Fibroblast of skin of abdomen (primary cell): Measurements from ENCODE around the gene OR52B6. TPM values are rescaled to one million over a fixed set of nuclear protein-coding genes. Genes with fewer than 3 reads are reported as not detected.
"Not testable (repeated sequence)": the region's sequence is repeated elsewhere in the genome, so short reads cannot be mapped to it uniquely, and the experiment has no call there.

ENCODE experiments used
- DNase-seq: peaks from one replicate; pipeline ENCODE4 v3.0.0-alpha.2; 2013
- polyA plus RNA-seq, 2 experiments: library from polyadenylated mRNA; unstranded; fragments of 120-200 nt; gene quantifications; one replicate each; pipeline ENCODE4 v1.2.1, GENCODE V29; 2013; ENCODE audit not compliant: insufficient read length in 2 of 2

OR52B6 gene, protein sequence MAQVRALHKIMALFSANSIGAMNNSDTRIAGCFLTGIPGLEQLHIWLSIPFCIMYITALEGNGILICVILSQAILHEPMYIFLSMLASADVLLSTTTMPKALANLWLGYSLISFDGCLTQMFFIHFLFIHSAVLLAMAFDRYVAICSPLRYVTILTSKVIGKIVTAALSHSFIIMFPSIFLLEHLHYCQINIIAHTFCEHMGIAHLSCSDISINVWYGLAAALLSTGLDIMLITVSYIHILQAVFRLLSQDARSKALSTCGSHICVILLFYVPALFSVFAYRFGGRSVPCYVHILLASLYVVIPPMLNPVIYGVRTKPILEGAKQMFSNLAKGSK
- not detected for polyA plus RNA-seq (2013, experiment 1 of 2; ENCODE audit: insufficient read length)
- polyA plus RNA-seq (2013, experiment 2 of 2; ENCODE audit: insufficient read length) = not detected

DNA sequence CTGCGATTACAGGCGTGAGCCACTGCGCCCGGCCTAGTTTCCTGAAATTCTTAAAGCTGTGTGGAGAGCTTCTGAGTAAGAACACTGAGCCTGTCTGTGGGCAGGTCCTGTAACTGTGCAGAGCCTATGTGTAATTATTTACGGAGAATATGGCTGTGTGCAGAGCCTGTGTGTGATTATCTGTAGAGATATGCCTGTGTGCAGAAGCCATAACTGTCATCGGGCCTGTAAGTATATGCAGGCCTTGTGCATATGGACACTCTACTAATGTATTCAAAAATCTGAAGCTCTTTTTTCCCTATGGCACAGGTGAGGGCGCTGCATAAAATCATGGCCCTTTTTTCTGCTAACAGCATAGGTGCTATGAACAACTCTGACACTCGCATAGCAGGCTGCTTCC, at the start of gene OR52B6:
Gene OR52B6 (plus strand): TSS at position 301 of the 400 bp plus-strand sequence. CDS start 0 bp downstream, at position 301.
- no peak for DNase-seq

DNA sequence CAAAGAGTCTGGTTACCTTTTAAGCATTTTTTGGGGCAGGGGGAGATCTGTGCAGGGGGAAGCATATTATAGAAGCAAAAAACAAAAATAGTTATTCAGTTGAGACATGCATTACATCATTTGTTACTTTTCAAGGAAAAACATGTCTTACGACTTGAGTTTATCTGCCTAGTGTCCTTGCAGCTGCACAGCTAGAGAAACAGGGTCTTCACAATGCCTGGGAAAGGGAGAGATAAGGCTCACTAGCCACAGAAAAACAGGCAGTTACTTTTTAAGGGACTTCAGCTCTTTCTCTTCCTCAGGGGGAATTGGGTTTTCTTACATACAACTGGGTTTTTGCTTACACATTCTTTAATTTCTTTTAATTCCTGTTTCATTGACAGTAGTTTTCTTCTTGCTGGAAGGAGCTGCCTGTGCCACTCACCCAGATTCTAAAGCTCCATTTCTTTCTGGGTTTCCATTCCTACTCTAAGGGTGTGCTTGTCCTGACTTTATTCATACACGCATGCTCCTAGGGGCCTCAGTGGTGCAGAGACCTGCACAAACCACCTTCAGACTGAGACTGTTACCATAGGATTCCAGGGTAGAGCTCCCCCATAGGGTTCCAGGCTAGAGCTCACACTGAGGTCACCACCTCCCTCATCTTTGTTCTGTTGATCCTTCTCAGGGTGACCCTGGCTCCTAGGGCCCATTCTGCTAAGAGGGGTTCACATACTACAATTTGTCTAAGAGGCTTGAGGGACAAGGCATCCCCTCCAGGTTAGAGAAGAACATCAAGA, 49.4 kb upstream of the OR52B6 start:
- DNase-seq = no peak

DNA sequence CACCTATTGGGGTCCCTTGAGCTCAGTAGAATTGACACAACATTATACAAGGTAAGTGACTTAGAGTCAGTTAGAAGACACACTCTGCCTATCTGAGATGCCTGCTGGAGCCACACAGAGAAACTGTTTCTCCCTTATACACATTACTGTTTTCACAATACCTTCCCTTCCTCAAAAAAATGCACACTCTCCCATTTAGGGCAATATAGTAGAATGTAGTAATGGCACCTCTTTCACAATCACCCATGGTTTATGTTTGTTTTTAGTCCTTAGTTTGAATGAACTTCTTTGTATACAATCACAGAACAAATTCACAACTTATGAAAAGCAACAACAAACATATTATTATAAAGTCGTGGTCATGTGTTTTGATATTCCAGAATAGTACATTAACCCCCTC, 46.6 kb upstream of the OR52B6 start:
- DNase-seq = no peak

DNA sequence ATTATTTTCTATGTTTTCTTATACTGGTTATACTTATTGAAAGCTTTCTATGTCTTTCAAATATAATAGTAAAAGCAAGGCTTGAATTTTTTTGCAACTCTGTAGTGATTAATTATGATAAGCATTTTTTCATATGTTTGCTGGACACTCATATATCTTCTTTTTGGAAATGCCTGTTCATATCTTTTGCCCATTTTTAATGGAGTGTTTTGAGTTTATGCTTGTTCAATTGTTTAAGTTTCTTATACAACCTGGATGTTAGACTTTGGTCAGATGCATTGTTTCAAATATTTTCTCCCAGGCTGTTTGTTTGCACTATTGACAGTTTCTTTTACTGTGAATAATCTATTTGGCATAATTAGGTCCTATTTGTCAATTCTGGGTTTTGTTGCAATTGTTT, 44.2 kb upstream of the OR52B6 start:
- DNase-seq = no peak

DNA sequence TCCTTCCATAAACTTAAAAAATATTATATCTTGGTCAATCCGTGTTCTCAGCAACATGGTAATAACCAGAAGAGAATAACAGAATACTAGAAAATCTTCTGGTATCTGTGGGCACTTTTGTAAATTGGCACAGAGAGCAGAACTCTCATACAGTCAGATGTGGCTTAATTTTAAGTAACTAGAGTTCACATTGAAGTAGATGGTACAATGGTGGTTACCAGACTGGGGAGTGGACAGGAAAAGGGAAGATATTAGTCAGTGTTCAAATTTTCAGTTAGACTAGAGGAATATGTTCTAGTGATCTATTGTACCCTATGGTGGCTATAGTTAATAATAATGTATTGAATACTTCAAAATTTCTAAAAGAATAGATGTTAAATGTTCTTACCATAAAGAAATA, 39.2 kb upstream of the OR52B6 start:
- DNase-seq = no peak

DNA sequence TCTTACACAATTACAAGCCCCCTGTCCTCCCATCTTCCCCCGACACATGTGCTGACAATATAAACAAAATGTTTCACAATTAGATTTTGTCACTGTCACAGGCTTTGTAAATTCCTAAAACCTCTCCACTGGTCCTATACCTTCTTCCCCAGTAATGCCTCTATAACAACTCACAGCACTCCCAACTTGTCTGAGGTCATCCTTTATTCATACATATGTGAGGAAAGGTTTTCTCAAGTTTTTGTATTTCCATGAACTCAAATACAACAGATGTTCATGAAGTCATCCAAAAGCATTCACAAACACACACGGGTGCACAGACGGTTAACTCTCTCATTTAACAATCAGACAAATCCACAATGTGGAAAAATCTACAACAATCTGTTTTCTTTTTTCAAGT, 34.2 kb upstream of the OR52B6 start:
- DNase-seq = peak; percentile 20

DNA sequence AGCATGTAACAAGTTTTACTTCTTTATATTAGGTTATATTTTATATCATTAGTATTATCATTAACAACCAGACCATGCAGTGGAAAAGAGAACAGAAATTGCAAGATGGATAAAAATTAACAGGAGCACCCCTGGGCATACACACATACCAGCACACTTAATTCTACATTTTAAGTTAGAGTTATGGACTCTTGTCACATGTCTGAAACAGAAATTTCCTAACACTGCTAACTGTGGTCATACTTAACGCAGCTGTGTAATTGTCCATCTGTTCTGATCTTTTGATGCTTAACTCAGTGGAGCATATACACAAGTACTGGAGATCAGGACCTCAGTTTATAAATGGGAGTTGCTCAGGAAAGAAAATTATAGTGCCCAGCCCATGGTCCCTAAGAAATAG, 32.7 kb upstream of the OR52B6 start:
- no peak for DNase-seq

DNA sequence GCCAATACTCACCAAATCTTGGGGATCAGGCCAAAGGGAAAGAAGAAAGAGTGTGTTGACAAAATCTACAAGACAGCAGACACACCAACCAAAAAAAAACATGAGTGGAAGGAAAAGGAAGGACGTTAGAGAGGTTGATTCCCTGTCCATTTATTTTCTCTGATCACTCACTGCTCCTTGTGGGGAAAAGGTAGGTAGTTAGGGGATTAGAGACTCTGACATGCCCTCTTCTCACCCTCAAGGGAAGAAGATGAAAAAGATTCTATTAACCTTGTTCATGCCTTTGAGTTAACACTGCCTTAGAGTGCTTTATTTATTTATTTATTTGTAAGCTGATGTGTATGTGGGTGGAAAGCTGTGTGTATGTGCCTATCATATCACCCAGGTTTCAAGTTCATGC, 32.2 kb upstream of the OR52B6 start, which contains the start of gene OR52H1:
Gene OR52H1 (minus strand): TSS at position 101 of the 400 bp plus-strand sequence. CDS start 3,035 bp downstream, outside the sequence.
- DNase-seq = no peak

DNA sequence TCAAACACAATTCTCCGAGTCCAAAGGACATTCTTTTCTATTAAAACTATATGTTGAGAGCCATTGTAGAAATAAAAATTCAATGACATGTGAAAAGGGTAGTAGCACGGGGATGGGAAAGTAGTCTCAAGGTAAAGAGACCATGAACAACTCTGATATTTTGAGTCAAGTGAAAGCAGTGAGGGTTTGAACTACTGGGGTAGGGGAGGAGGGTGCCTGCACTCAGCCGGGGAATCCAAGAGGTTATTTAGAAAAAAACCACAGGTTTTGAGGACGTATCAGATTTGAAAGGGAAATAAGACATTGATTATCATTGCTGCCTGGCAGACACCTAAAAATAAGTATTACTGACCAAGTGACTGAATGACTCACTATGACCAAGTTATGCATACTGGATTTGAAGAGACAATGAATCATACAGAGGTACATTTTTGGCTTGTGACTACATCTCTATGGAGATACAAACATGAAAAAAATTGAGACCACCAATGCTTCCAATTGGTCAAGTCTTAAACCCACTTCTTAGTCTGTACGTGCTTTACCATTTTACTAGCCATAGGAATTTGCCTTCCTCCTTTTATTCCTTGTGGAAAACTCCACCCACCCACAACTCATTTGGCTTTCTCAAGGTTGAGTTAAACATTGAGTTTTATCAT, 30.1 kb upstream of the OR52B6 start:
- DNase-seq = peak; percentile 95

DNA sequence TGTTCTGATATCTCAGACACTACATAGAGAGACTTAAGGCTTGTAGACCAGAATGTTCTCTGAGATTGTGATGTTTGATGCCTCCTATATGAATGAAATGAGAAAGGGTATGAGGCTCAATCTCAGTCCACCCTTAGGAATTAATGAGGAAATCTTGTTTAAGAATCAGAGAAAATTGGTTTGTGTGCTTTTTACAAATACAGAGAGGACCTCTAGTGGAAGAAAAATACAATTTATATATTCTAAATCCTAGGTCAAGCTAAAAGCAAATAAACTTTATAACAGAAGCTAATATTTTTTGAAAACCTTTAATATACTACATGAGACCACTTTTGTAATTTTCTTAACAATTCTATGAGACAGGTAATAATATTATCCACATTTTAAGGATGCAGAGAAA, 27.3 kb upstream of the OR52B6 start:
- peak; percentile 4 for DNase-seq

DNA sequence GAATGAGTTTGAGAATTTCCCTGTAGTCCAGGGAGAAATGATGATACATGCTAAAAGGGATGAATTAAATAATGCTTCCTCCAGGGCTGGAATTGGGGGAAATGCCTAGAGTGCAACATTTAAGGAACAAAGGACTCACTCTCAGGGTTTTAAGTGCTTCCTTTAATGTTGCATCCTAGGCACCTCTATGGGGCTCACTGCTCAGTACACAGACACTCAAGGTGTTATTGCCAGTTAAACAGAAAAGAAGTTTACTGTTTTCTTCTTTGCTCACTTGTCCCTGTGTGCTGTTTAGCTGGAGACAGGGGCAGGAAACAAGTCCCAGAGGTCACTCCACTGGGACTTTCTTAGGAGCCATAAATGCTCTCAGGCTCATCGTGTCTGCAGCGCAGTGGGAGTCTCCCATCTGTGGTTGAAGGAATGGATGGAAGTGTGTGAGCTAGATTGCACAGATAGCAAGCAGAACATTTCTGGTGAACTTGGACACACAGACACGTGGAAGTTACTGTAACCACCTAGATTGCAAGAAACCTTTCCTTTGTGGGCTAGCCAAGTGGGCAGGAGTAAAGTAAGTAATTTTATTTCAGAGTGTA, 24.0 kb upstream of the OR52B6 start:
- no peak for DNase-seq

DNA sequence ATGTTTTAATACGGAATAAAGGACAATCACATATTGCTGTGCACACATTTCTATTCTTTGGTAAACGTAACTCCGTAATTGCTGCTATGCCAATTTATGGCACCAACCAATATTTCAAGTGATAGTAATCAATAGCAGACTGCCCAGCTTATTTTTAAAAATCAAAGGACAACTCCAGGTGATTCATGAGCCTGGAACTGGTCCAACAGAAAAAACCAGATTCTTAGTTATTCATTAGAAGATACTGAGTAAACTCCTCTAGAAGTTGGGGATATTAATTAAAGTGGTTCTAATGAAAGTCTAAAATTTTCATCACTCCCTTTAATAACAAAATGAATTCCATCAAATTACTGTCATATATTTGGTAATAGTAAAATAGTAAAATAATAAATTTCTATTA, 22.9 kb upstream of the OR52B6 start:
- DNase-seq = no peak

DNA sequence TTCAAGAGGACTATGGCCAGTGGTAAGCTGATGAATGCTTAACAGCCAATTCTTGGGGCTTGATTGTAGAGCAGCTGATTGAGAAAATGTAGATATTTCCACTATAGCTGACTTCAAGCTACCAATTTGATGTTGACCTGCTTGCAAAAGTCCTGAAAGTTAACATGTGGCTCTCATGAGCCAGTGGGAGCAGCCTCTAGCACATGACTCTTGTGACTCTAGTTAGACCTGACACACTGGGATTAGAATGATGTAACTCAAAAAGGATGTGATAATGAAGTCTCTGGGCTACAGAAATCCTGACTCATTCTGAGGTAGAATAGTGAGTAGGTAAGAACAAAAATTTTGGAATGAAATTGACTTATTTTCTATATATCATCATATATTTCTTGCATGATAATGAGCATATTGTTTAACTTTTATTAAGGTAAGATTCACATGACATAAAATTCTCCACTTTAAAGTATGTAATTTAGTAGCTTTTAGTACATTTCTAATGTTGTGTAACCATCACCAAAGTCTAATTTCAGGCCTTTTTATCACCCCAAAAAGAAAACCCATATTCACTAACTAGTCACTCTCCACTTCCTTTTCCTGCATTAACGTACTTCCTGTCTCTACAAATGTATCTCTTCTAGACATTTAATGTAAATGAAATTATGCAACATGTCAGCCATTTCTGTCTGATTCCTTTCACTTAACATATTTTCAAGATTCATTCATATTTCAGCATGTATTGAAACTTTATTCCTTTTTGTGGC, 16.2 kb upstream of the OR52B6 start:
- DNase-seq = peak; percentile 15

DNA sequence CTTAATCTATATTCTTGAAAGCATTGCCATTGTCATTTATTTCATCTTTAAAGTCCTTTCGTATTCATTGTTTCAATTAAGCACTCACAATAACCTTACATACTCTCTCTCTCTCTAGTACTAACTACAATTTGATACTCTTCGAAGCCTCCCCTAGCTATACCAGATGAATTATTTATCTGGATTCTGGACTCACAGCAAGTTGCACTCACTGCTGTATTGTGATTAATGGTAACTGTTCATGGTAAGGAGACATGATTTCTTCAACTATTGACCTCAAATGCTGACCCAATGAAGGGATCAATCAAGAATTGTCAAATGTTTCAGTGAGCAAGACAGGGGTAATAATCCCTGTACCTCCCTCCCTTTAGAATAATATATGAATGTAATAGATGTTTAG, 6.0 kb upstream of the OR52B6 start:
- no peak for DNase-seq

DNA sequence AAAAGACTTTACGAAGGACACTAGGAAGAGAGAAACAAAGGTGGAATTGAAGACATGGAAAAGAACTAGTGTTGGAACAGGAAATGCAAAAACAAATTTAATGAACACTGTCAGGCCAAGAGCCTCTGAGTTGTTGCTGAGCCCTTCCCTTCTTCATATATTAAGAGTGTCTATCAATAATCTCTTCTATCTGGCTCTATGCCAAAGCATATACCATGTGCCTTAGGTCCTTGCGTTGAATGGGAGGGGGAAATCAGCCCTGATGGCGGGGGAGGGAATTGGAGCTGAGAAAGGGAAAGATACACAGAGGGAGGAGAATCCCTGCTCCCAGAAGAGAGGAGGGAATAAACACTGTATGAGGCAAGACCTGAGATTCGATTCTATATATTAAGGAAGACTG, 5.5 kb upstream of the OR52B6 start:
- DNase-seq = no peak

DNA sequence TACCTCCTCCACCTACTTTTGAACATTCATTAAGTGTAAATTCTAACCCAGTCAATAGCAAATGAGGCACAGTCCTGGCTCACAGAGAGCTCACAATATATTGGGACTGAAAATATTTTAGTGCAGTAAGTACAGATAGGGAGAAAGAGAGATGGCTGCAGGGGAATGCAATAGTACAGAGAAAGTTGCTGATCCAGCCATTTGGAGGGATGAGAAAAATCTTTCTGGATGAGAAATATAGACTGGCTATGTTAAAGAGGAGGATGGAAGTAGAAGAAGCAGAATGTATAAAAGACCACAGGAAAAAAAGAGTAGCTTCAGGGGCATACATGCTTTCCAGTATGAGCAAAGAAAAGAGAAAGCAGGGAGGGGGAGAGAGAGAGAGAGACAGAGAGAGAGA, 3.6 kb upstream of the OR52B6 start:
- no peak for DNase-seq

DNA sequence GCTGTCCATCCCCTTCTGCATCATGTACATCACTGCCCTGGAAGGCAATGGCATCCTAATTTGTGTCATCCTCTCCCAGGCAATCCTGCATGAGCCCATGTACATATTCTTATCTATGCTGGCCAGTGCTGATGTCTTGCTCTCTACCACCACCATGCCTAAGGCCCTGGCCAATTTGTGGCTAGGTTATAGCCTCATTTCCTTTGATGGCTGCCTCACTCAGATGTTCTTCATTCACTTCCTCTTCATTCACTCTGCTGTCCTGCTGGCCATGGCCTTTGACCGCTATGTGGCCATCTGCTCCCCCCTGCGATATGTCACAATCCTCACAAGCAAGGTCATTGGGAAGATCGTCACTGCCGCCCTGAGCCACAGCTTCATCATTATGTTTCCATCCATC, 337 bp downstream of the OR52B6 start:
- no peak for DNase-seq

DNA sequence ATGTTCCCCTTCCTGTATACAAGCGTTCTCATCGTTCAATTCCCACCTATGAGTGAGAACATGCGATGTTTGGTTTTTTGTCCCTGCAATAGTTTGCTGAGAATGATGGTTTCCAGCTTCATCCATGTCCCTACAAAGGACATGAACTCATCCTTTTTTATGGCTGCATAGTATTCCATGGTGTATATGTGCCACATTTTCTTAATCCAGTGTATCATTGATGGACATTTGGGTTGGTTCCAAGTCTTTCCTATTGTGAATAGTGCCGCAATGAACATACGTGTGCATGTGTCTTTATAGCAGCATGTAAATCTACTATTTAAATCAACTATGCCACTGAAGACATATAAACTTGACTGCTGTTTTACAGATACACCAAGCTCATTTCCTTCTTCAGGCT, 3.8 kb downstream of the OR52B6 start:
- not testable (repeated sequence) for DNase-seq

DNA sequence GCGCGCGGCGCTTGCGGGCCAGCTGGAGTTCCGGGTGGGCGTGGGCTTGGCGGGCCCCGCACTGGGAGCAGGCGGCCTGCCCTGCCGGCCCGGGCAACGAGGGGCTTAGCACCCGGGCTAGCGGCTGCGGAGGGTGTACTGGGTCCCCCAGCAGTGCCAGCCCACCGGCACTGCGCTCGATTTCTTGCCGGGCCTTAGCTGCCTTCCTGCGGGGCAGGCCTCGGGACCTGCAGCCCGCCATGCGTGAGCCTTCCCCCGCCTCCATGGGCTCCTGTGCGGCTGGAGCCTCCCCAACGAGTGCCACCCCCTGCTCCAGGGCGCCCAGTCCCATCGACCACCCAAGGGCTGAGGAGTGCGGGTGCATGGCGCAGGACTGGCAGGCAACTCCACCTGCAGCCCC, 9.2 kb downstream of the OR52B6 start:
- not testable (repeated sequence) for DNase-seq

DNA sequence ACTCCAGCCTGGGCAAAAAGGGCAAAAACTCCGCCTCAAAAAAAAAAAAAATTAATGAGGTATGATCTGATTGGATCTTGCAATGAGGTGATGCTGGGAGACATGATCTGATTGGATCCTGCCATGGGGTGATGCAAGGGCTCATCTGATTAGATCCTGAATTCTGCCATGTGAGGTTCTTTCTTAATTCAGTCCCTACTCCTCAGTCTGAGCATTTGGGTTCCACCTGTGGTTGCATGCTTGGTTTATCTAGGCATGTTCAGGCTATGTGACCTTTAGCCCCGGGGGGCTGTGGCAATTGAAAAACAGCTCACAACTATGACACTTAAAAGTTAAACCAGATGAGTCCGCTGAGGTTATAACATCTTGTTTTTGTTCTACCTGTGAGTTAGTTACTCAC, 10.9 kb downstream of the OR52B6 start:
- no peak for DNase-seq

DNA sequence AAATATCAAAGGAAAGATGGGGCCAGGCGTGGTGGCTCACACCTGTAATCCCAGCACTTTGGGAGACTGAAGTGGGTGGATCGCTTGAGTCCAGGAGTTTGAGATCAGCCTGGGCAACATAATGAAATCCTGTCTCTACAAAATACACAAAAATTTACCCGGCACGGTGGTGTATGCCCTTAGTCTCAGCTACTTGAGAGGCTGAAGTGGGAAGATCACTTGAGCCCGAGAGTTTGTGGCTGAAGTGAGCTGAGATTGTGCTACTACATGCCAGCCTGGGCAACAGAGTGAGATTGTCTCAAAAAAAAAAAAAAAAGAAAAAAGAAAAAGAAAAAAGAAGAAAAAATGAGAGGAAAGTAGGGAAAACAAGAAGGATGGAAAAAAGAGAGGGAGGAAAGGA, 11.9 kb downstream of the OR52B6 start:
- no peak for DNase-seq

DNA sequence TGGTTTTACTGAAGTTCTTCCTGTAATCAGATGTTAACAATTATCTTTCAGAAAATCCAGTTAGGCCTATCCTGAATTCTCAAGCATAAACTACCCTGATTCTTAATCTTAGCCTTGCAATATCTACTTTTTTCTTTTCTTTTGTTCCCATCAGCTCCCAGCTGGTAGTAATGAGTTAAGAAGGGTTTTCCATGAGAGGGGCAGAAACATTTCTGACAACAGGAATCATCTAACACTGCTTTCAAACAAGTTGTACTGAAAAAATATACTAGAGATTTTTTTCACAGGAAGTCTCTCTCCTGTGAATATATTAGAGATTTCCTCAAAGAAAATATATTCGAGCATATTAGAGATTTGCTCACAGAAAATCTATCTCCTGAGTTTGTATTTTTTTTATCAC, 12.5 kb downstream of the OR52B6 start:
- no peak for DNase-seq
